ENCODE measurements around the gene NDUFB8.

The NDUFB8 gene

GRCh38 chr10:100509241-100509840, 20.3 kb downstream of the NDUFB8 start:
- Histone ChIP-seq H3K79me2 (ENCODE audit: insufficient read depth, low read length) (no peaks in the 10 kb centered on the region), H3K9me3 (ENCODE audit: low read length) (no peaks in the 10 kb centered on the region), H3K4me1 (ENCODE audit: insufficient read depth, low read length, severe bottlenecking) (peaks cover 13% of the 10 kb centered on the region), H3F3A (ENCODE audit: insufficient read depth, low read length) (no peaks in the 10 kb centered on the region), H3K9ac (ENCODE audit: low read length) (no peak overlapping the region), H3K27me3 (ENCODE audit: insufficient read depth, low read length) (no peaks in the 10 kb centered on the region), H2AFZ (ENCODE audit: low read length) (no peak overlapping the region), H4K20me1 (ENCODE audit: insufficient read depth, low read length) (no peaks in the 10 kb centered on the region), H3K4me2 (ENCODE audit: low read length) (no peak overlapping the region), H3K4me3 (ENCODE audit: low read depth, low read length, poor library complexity, severe bottlenecking) (no peak overlapping the region), H3K9me2 (ENCODE audit: low read depth, low read length) (no peaks in the 10 kb centered on the region), H3K27ac (ENCODE audit: low read depth, low read length, poor library complexity, severe bottlenecking) (no peak overlapping the region), H3K36me3 (ENCODE audit: insufficient read depth, low read length) (no peaks in the 10 kb centered on the region)
- TF ChIP-seq EZH2 (IDR thresholded peaks at IDR 0.05; ENCODE audit: borderline replicate concordance, low read length), result no peak
- TF ChIP-seq, protein P1, sequence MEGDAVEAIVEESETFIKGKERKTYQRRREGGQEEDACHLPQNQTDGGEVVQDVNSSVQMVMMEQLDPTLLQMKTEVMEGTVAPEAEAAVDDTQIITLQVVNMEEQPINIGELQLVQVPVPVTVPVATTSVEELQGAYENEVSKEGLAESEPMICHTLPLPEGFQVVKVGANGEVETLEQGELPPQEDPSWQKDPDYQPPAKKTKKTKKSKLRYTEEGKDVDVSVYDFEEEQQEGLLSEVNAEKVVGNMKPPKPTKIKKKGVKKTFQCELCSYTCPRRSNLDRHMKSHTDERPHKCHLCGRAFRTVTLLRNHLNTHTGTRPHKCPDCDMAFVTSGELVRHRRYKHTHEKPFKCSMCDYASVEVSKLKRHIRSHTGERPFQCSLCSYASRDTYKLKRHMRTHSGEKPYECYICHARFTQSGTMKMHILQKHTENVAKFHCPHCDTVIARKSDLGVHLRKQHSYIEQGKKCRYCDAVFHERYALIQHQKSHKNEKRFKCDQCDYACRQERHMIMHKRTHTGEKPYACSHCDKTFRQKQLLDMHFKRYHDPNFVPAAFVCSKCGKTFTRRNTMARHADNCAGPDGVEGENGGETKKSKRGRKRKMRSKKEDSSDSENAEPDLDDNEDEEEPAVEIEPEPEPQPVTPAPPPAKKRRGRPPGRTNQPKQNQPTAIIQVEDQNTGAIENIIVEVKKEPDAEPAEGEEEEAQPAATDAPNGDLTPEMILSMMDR (IDR thresholded peaks at IDR 0.05; ENCODE audit: low read length), result no peak

- TF ChIP-seq, protein P1 (IDR thresholded peaks at IDR 0.05; ENCODE audit: low read length), result peak; percentile 48; the same call in 1 of the 2 replicates
- no peak for TF ChIP-seq EZH2 (IDR thresholded peaks at IDR 0.05; ENCODE audit: borderline replicate concordance, low read length)
- no peak overlapping the region for H3K4me2 ChIP-seq (ENCODE audit: low read length)
Observed at GRCh38 chr10:100508691-100509150, 20.9 kb downstream of the NDUFB8 start.

DNA sequence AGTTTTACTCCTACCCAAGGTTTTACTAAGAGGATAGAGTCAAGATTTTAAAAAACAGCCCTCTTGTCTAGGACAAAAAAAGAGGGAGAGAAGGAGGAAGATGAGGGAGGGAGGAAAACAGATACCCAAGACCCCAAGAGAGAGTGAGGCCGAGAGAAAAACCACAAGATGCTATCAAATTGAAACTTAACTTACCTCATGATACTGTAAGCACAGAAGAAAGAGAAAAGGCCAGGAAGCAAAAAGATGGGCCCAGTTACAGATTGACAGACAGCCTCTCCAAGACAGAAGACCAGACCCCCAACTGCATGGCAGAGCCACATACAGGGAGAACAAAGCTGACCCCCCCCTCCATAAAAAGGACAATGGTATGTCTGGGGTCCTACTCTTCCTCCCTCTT, 21.4 kb downstream of the NDUFB8 start:
- Histone ChIP-seq H3K4me1 (ENCODE audit: insufficient read depth, low read length, severe bottlenecking) (peaks cover 13% of the 10 kb centered on the region), H3K4me2 (ENCODE audit: low read length) (no peak overlapping the region), H3K9ac (ENCODE audit: low read length) (no peak overlapping the region), H3F3A (ENCODE audit: insufficient read depth, low read length) (no peaks in the 10 kb centered on the region), H3K9me3 (ENCODE audit: low read length) (no peaks in the 10 kb centered on the region), H3K9me2 (ENCODE audit: low read depth, low read length) (no peaks in the 10 kb centered on the region), H4K20me1 (ENCODE audit: insufficient read depth, low read length) (no peaks in the 10 kb centered on the region), H2AFZ (ENCODE audit: low read length) (no peak overlapping the region), H3K27me3 (ENCODE audit: insufficient read depth, low read length) (no peaks in the 10 kb centered on the region), H3K79me2 (ENCODE audit: insufficient read depth, low read length) (no peaks in the 10 kb centered on the region), H3K27ac (ENCODE audit: low read depth, low read length, poor library complexity, severe bottlenecking) (no peak overlapping the region), H3K36me3 (ENCODE audit: insufficient read depth, low read length) (no peaks in the 10 kb centered on the region), H3K4me3 (ENCODE audit: low read depth, low read length, poor library complexity, severe bottlenecking) (no peak overlapping the region)
- TF ChIP-seq EZH2 (IDR thresholded peaks at IDR 0.05; ENCODE audit: borderline replicate concordance, low read length), result no peak
- TF ChIP-seq, protein P1 (IDR thresholded peaks at IDR 0.05; ENCODE audit: low read length), result no peak

More at GRCh38 chr10:100508691-100509150, 20.9 kb downstream of the NDUFB8 start:
- no peaks in the 10 kb centered on the region for H3K36me3 ChIP-seq (ENCODE audit: insufficient read depth, low read length)
- H3K4me1 ChIP-seq (ENCODE audit: insufficient read depth, low read length, severe bottlenecking), result peaks cover 13% of the 10 kb centered on the region
- H3K27me3 ChIP-seq (ENCODE audit: insufficient read depth, low read length), result no peaks in the 10 kb centered on the region
- no peak overlapping the region for H3K27ac ChIP-seq (ENCODE audit: low read depth, low read length, poor library complexity, severe bottlenecking)
- H4K20me1 ChIP-seq (ENCODE audit: insufficient read depth, low read length), result no peaks in the 10 kb centered on the region
- H3K79me2 ChIP-seq (ENCODE audit: insufficient read depth, low read length), result no peaks in the 10 kb centered on the region
- no peak overlapping the region for H3K4me3 ChIP-seq (ENCODE audit: low read depth, low read length, poor library complexity, severe bottlenecking)
- no peak overlapping the region for H2AFZ ChIP-seq (ENCODE audit: low read length)
- H3K9me2 ChIP-seq (ENCODE audit: low read depth, low read length), result no peaks in the 10 kb centered on the region
- H3K9me3 ChIP-seq (ENCODE audit: low read length), result no peaks in the 10 kb centered on the region
- H3K9ac ChIP-seq (ENCODE audit: low read length), result no peak overlapping the region
- H3F3A ChIP-seq (ENCODE audit: insufficient read depth, low read length), result no peaks in the 10 kb centered on the region

All from OCI-LY1 (cell line).